Measurements from ENCODE around the gene SS18L1. TPM values are rescaled to one million over a fixed set of nuclear protein-coding genes. Genes with fewer than 3 reads are reported as not detected.

The SS18L1 gene, protein sequence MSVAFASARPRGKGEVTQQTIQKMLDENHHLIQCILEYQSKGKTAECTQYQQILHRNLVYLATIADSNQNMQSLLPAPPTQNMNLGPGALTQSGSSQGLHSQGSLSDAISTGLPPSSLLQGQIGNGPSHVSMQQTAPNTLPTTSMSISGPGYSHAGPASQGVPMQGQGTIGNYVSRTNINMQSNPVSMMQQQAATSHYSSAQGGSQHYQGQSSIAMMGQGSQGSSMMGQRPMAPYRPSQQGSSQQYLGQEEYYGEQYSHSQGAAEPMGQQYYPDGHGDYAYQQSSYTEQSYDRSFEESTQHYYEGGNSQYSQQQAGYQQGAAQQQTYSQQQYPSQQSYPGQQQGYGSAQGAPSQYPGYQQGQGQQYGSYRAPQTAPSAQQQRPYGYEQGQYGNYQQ
- total RNA-seq (2014; rRNA removed) = 17.9 and 19.1 TPM in 2 replicates
- Bru-seq, nascent RNA = percentile 74 among the genes with signal in this experiment
- BruChase-seq, experiment 1, labeled RNA remaining after a 6-hour chase = percentile 89 among the genes with signal in this experiment
- percentile 87 among the genes with signal in this experiment for BruChase-seq, experiment 2, labeled RNA remaining after a 2-hour chase
- long read RNA-seq, partial matches to known transcripts = 3 of 19 reads
- long read RNA-seq, other reads (novel, unspliced or antisense) = 16 of 19 reads

DNA sequence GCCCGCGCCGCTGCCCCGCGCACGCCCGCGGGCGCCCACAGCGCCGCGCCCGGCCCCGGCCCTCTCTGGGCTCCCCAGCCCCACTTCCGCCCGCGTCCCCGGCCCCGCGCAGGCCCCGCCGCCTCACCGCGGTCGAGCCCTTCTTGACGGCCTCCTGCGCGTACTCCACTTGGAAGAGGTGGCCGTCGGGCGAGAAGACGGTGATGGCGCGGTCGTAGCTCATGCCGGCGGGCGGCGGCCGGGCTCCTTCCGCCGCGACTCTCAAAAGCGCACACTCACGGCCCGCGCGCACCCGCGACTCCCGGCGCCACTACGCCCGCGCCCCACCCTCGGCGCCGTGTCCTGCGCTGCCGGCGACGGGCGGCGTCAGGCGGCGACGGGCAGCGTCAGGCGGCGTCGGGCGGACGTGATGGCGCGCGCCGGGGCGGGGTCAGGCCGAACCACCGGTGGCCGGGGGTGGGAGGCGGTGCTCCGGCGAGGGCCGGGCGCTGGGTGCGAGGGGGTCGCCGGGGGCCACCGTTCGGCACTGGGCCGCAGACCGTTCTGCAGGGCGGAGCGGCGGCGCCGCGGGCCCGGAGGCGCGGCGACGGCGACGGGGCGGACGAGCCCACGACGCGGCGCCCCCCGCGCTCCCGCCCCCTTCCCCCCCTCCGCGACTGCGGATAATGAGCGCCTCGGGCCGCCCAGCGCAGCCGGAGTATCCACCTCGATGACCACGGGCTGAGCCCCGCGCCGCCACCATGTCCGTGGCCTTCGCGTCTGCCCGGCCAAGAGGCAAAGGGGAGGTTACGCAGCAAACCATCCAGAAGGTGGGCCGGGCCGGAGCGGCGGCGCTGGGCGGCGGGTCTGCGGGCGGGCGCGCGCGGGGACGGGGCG lies at the start of gene SS18L1, which contains the start of gene PSMA7:
Gene SS18L1, plus strand, starts transcription at position 689 of the 876 bp plus-strand sequence. Its CDS starts 52 bp downstream, at position 741.
Gene PSMA7, minus strand, starts transcription at position 314 of the 876 bp plus-strand sequence. Its CDS starts 91 bp downstream, at position 223.
- peaks cover 65% of the 10 kb centered on the region for H4K20me1 ChIP-seq (ENCODE audit: low read length)
- POLR2A ChIA-PET (ENCODE audit: unreplicated experiment) = no interaction called here
- intact Hi-C loops (cut with micrococcal nuclease) = no loop called here

GRCh38 chr20:62096421-62097380 lies 46.9 kb upstream of the SS18L1 start:
- no peaks in the 10 kb centered on the region for H3K4me1 ChIP-seq (ENCODE audit: insufficient read depth, low read length)

More for the DNA sequence above, at the start of gene SS18L1, which contains the start of gene PSMA7:
- peaks cover 29% of the 10 kb centered on the region for H3K36me3 ChIP-seq (ENCODE audit: low read depth, low read length)
- no peaks in the 10 kb centered on the region for H3K27me3 ChIP-seq (ENCODE audit: low read length)
- peaks cover 85% of the 10 kb centered on the region for H3K79me2 ChIP-seq (ENCODE audit: low read length)
- peak; percentile 80 for ATAC-seq
- peak within 1 kb of the TSS; percentile 30; the same call in 1 of the 2 replicates for H2AFZ ChIP-seq (ENCODE audit: low read length)
- BruUV-seq (replicated peaks) = no TSS peak
- no peak for TF ChIP-seq CTCF (conservative IDR thresholded peaks at IDR 0.05; ENCODE audit: low read depth, low read length)
- 0 out of 2 replicates have a peak, but pooled peaks have one; percentile 55 for TF ChIP-seq EZH2phosphoT487 (IDR thresholded peaks at IDR 0.05; ENCODE audit: borderline replicate concordance, low read length)
- H3K4me1 ChIP-seq (ENCODE audit: insufficient read depth, low read length) = peaks cover 24% of the 10 kb centered on the region
- peak within 1 kb of the TSS; percentile 91 for H3K9ac ChIP-seq (ENCODE audit: low read length)
- peak; percentile 89 for DNase-seq
- H3K9me3 ChIP-seq (ENCODE audit: low read length) = no peaks in the 10 kb centered on the region
- no peaks in the 10 kb centered on the region for H3K9me2 ChIP-seq (replicated peaks; ENCODE audit: low read length)
- no peaks in the 10 kb centered on the region for H3F3A ChIP-seq (ENCODE audit: low read length, unreplicated experiment)
- peak within 1 kb of the TSS; percentile 92 for H3K4me2 ChIP-seq (ENCODE audit: low read length)
- peak within 1 kb of the TSS; percentile 85 for H3K4me3 ChIP-seq (ENCODE audit: low read length)
- H3K27ac ChIP-seq (ENCODE audit: low read length) = no peak within 1 kb of the TSS
- CTCF ChIA-PET = interaction anchor here (1.2 kb wide), 1 partner anchor 132 kb away, joined by 5 read pairs; no protein-coding TSS in a partner anchor

More at GRCh38 chr20:62096421-62097380, 46.9 kb upstream of the SS18L1 start:
- intact Hi-C loops (cut with micrococcal nuclease) = no loop called here
- H3K9me2 ChIP-seq (replicated peaks; ENCODE audit: low read length) = no peaks in the 10 kb centered on the region
- ChIA-PET CTCF (no interaction called here), POLR2A (ENCODE audit: unreplicated experiment) (no interaction called here)
- 0 out of 2 replicates have a peak, but pooled peaks cover 4% of the 10 kb centered on the region for H3K27me3 ChIP-seq (ENCODE audit: low read length)
- H3K9ac ChIP-seq (ENCODE audit: low read length) = no peak overlapping the region
- no peak for DNase-seq
- no peaks in the 10 kb centered on the region for H3K36me3 ChIP-seq (ENCODE audit: low read depth, low read length)
- H3K9me3 ChIP-seq (ENCODE audit: low read length) = no peaks in the 10 kb centered on the region
- TF ChIP-seq CTCF (conservative IDR thresholded peaks at IDR 0.05; ENCODE audit: low read depth, low read length) (no peak), EZH2 (IDR thresholded peaks at IDR 0.05; ENCODE audit: low read length, unreplicated experiment) (no peak), EZH2phosphoT487 (IDR thresholded peaks at IDR 0.05; ENCODE audit: borderline replicate concordance, low read length) (no peak)
- H3K27ac ChIP-seq (ENCODE audit: low read length) = no peak overlapping the region
- no peaks in the 10 kb centered on the region for H3K79me2 ChIP-seq (ENCODE audit: low read length)
- no peaks in the 10 kb centered on the region for H3F3A ChIP-seq (ENCODE audit: low read length, unreplicated experiment)
- H3K4me3 ChIP-seq (ENCODE audit: low read length) = no peak overlapping the region
- no peak overlapping the region for H2AFZ ChIP-seq (ENCODE audit: low read length)
- no peak overlapping the region for H3K4me2 ChIP-seq (ENCODE audit: low read length)
- ATAC-seq = no peak
- no TSS peak for BruUV-seq (replicated peaks)
- H4K20me1 ChIP-seq (ENCODE audit: low read length) = no peaks in the 10 kb centered on the region
